GM23338 (cell line): ENCODE results near the gene CANT1. TPM values are rescaled to one million over a fixed set of nuclear protein-coding genes. Genes with fewer than 3 reads are reported as not detected.

Experiments
- ATAC-seq: fragments of 200-7000 bp; cut with Tn5 transposase; 3 replicates; pipeline ENCODE4 v1.9.1; 2020
- DNase-seq: peaks from one replicate; pipeline ENCODE4 v3.0.0-alpha.2; 2015; ENCODE audit warnings: low spot score
- H2AFZ ChIP-seq: fragments of 200-600 bp; sonication (generic); 2 replicates; pipeline ENCODE4 v1.8.0; 2016; ENCODE audit warnings: antibody characterized with exemption, mild to moderate bottlenecking, moderate library complexity
- H3F3A ChIP-seq: fragments of 200-600 bp; sonication (generic); replicated peaks from 2 replicates; pipeline ENCODE4 v1.8.0; 2017; ENCODE audit warnings: antibody characterized with exemption, mixed run types, low read depth
- H3K27ac ChIP-seq: fragments of 200-600 bp; sonication (generic); 2 replicates; pipeline ENCODE4 v1.6.1; 2016; ENCODE audit warnings: low read depth
- H3K27me3 ChIP-seq: fragments of 200-600 bp; sonication (generic); 2 replicates; pipeline ENCODE4 v1.8.0; 2016; ENCODE audit warnings: mild to moderate bottlenecking, mixed run types, moderate library complexity; ENCODE audit not compliant: insufficient read depth
- H3K36me3 ChIP-seq: fragments of 200-600 bp; sonication (generic); 2 replicates; pipeline ENCODE4 v1.8.0; 2016; ENCODE audit warnings: mild to moderate bottlenecking; ENCODE audit not compliant: insufficient read depth
- H3K4me1 ChIP-seq: fragments of 200-600 bp; sonication (generic); 2 replicates; pipeline ENCODE4 v1.8.0; 2016; ENCODE audit warnings: mild to moderate bottlenecking, moderate library complexity; ENCODE audit not compliant: insufficient read depth
- H3K4me2 ChIP-seq: fragments of 200-600 bp; sonication (generic); 2 replicates; pipeline ENCODE4 v1.7.1; 2017; ENCODE audit warnings: mixed run types
- H3K4me3 ChIP-seq: fragments of 200-600 bp; sonication (generic); 2 replicates; pipeline ENCODE4 v1.6.1; 2016; ENCODE audit warnings: mixed run types
- H3K79me2 ChIP-seq: fragments of 200-600 bp; sonication (generic); replicated peaks from 2 replicates; pipeline ENCODE4 v1.8.0; 2017; ENCODE audit warnings: mild to moderate bottlenecking; ENCODE audit not compliant: insufficient read depth
- H3K9me2 ChIP-seq: fragments of 200-600 bp; sonication (generic); 2 replicates; pipeline ENCODE4 v1.8.0; 2017; ENCODE audit not compliant: insufficient read depth
- H4K20me1 ChIP-seq: fragments of 200-600 bp; sonication (generic); replicated peaks from 2 replicates; pipeline ENCODE4 v1.8.0; 2017; ENCODE audit warnings: mild to moderate bottlenecking; ENCODE audit not compliant: insufficient read depth
- H3K27ac Mint-ChIP-seq: 2 replicates; pipeline ENCODE4 v1.8.0; 2020; ENCODE audit warnings: inconsistent platforms, mild to moderate bottlenecking, moderate library complexity, mixed read lengths
- H3K27me3 Mint-ChIP-seq: 3 replicates; pipeline ENCODE4 v1.8.0; 2022; ENCODE audit warnings: low read depth, mild to moderate bottlenecking, moderate library complexity, mixed read lengths, inconsistent platforms; ENCODE audit not compliant: insufficient read depth, poor library complexity
- H3K36me3 Mint-ChIP-seq: 3 replicates; pipeline ENCODE4 v1.8.0; 2021; ENCODE audit warnings: low read depth, mild to moderate bottlenecking, inconsistent platforms, moderate library complexity, mixed read lengths
- H3K4me1 Mint-ChIP-seq: 3 replicates; pipeline ENCODE4 v1.8.0; 2020; ENCODE audit warnings: mild to moderate bottlenecking, inconsistent platforms, mixed read lengths
- H3K4me3 Mint-ChIP-seq: 3 replicates; pipeline ENCODE4 v1.8.0; 2021; ENCODE audit warnings: moderate library complexity, mild to moderate bottlenecking, inconsistent platforms, mixed read lengths
- H3K9me3 Mint-ChIP-seq: 3 replicates; pipeline ENCODE4 v1.8.0; 2020; ENCODE audit warnings: moderate library complexity, mild to moderate bottlenecking, inconsistent platforms, mixed read lengths
- CREB1 ChIP-seq: fragments of 250-450 bp; sonication (Bioruptor Pico); IDR thresholded peaks from 2 replicates; pipeline ENCODE4 v1.5.0; 2020; ENCODE audit warnings: low read depth, mild to moderate bottlenecking, moderate library complexity
- EZH2phosphoT487 ChIP-seq: fragments of 200-600 bp; sonication (generic); IDR thresholded peaks from one replicate; pipeline ENCODE4 v1.8.1; 2018; ENCODE audit warnings: antibody characterized with exemption; ENCODE audit not compliant: unreplicated experiment
- NANOG ChIP-seq: IDR thresholded peaks from 2 replicates; pipeline ENCODE4 v1.6.1; 2016; ENCODE audit warnings: antibody characterized with exemption, borderline replicate concordance
- POLR2AphosphoS5 ChIP-seq: IDR thresholded peaks from 2 replicates; pipeline ENCODE4 v1.6.1; 2016; ENCODE audit warnings: antibody characterized with exemption, low read depth
- REST ChIP-seq: IDR thresholded peaks from one replicate; pipeline ENCODE4 v1.6.1; 2018; ENCODE audit warnings: antibody characterized with exemption; ENCODE audit not compliant: unreplicated experiment
- STAT1 ChIP-seq: IDR thresholded peaks from one replicate; pipeline ENCODE4 v1.6.1; 2016; ENCODE audit warnings: antibody characterized with exemption; ENCODE audit not compliant: unreplicated experiment
- ZNF114 ChIP-seq: fragments of 250-450 bp; sonication (Bioruptor Pico); IDR thresholded peaks from 2 replicates; pipeline ENCODE4 v1.5.0; 2020; ENCODE audit warnings: mild to moderate bottlenecking, moderate library complexity
- polyA plus RNA-seq: library from polyadenylated mRNA; unstranded; fragments of >200 nt; fragmentation: Nextera tagmentation; extraction: Ambion mirVana; gene quantifications from 2 replicates; pipeline ENCODE4 v1.2.1, GENCODE V29; 2016
- total RNA-seq: library from RNA; depleted of rRNA; stranded (reverse); fragments of >200 nt; shearing (Covaris generic); gene quantifications from 2 replicates; pipeline ENCODE4 v1.2.3, GENCODE V29; 2014
- TF ChIP-seq, protein P1 (sequence below): IDR thresholded peaks from 2 replicates; pipeline ENCODE4 v1.6.1; 2016; ENCODE audit warnings: antibody characterized with exemption
- TF ChIP-seq, protein P2 (sequence below), 2 experiments: fragments of 200-600 bp in 1 of 2; sonication (generic) in 1 of 2; conservative IDR thresholded peaks; 2 replicates each; pipeline versions ENCODE4 v1.5.1 to v1.6.1; 2016 to 2017; ENCODE audit warnings: antibody characterized with exemption in 2 of 2, low read depth in 2 of 2, mild to moderate bottlenecking in 2 of 2, moderate library complexity in 1 of 2

The CANT1 gene
- total and polyA plus RNA-seq, 2 experiments from 2014 or later, result 5.9 to 38.8 TPM

- no peaks in the 10 kb centered on the region for H3K4me1 ChIP-seq
- peaks cover 9% of the 10 kb centered on the region for H3F3A ChIP-seq
- no peaks in the 10 kb centered on the region for H3K27me3 ChIP-seq
- H3K4me1 Mint-ChIP-seq, result no peaks in the 10 kb centered on the region; the same call in 2 of the 3 replicates
- H3K27ac ChIP-seq, result no peak overlapping the region
- TF ChIP-seq POLR2AphosphoS5 (no peak), NANOG (no peak), CREB1 (CRISPR knock-in tag) (no peak), EZH2phosphoT487 (no peak), REST (no peak), STAT1 (no peak), ZNF114 (no peak)
- TF ChIP-seq, protein P1, sequence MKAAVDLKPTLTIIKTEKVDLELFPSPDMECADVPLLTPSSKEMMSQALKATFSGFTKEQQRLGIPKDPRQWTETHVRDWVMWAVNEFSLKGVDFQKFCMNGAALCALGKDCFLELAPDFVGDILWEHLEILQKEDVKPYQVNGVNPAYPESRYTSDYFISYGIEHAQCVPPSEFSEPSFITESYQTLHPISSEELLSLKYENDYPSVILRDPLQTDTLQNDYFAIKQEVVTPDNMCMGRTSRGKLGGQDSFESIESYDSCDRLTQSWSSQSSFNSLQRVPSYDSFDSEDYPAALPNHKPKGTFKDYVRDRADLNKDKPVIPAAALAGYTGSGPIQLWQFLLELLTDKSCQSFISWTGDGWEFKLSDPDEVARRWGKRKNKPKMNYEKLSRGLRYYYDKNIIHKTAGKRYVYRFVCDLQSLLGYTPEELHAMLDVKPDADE, result no peak
- TF ChIP-seq, protein P2, sequence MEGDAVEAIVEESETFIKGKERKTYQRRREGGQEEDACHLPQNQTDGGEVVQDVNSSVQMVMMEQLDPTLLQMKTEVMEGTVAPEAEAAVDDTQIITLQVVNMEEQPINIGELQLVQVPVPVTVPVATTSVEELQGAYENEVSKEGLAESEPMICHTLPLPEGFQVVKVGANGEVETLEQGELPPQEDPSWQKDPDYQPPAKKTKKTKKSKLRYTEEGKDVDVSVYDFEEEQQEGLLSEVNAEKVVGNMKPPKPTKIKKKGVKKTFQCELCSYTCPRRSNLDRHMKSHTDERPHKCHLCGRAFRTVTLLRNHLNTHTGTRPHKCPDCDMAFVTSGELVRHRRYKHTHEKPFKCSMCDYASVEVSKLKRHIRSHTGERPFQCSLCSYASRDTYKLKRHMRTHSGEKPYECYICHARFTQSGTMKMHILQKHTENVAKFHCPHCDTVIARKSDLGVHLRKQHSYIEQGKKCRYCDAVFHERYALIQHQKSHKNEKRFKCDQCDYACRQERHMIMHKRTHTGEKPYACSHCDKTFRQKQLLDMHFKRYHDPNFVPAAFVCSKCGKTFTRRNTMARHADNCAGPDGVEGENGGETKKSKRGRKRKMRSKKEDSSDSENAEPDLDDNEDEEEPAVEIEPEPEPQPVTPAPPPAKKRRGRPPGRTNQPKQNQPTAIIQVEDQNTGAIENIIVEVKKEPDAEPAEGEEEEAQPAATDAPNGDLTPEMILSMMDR (conservative IDR thresholded peaks at IDR 0.05; ENCODE audit: low read depth in 2 of 2), result no peak
- no peak overlapping the region for H3K4me3 ChIP-seq
- no peaks in the 10 kb centered on the region for H3K9me2 ChIP-seq
- no peak overlapping the region for H3K27ac Mint-ChIP-seq
- DNase-seq (no peak), ATAC-seq (no peak)
- H3K4me3 Mint-ChIP-seq, result no peak overlapping the region
- no peaks in the 10 kb centered on the region for H3K79me2 ChIP-seq
- no peak overlapping the region for H2AFZ ChIP-seq
- H3K36me3 Mint-ChIP-seq, result no peaks in the 10 kb centered on the region; the same call in 2 of the 3 replicates
- peaks cover 5% of the 10 kb centered on the region; the same call in 1 of the 3 replicates for H3K9me3 Mint-ChIP-seq
- H3K4me2 ChIP-seq, result no peak overlapping the region
- H4K20me1 ChIP-seq, result no peaks in the 10 kb centered on the region
- no peaks in the 10 kb centered on the region for H3K36me3 ChIP-seq
- peaks cover 13% of the 10 kb centered on the region for H3K27me3 Mint-ChIP-seq
Measured at GRCh38 chr17:79043931-79044320, 34.4 kb upstream of the CANT1 start.
